SK-N-SH (cell line): Measurements from ENCODE around the gene AGRP. TPM values are rescaled to one million over a fixed set of nuclear protein-coding genes. Genes with fewer than 3 reads are reported as not detected.

Experiments
- CTCF ChIA-PET: fragments of 300-600, 350-600 bp; formaldehyde crosslinking; extraction: SDS; loops from one replicate; lab custom pipeline; 2021; lab: Yijun Ruan, JAX
- POLR2A ChIA-PET: fragments of 350-600 bp; sonication (Branson Sonifier 250); formaldehyde crosslinking; extraction: SDS; loops from one replicate; lab custom pipeline; 2020; ENCODE audit warnings: antibody characterized with exemption, inconsistent platforms; lab: Yijun Ruan, JAX
- DNase-seq: peaks from one replicate; pipeline ENCODE4 v3.0.0; 2012
- H2AFZ ChIP-seq: fragments of 200-600 bp; sonication (generic); 2 replicates; pipeline ENCODE4 v1.8.1; 2016; ENCODE audit warnings: antibody characterized with exemption, mild to moderate bottlenecking, low read depth
- H3F3A ChIP-seq: fragments of 200-600 bp; sonication (generic); replicated peaks from 2 replicates; pipeline ENCODE3; 2016; ENCODE audit warnings: antibody characterized with exemption, mild to moderate bottlenecking; ENCODE audit not compliant: insufficient read depth
- H3K27ac ChIP-seq, 2 experiments: fragments of 200-500 bp in 1 of 2; fragments of 200-600 bp in 1 of 2; sonication (Bioruptor generic) in 1 of 2; sonication (generic), shearing (Covaris generic) in 1 of 2; 2 replicates each; pipeline versions ENCODE4 v1.5.1 to v1.6.1; 2014 to 2016; ENCODE audit warnings: low read depth in 2 of 2, inconsistent platforms in 1 of 2, low read length in 1 of 2, mild to moderate bottlenecking in 1 of 2, mixed read lengths in 1 of 2
- H3K27me3 ChIP-seq: fragments of 200-600 bp; sonication (generic), shearing (Covaris generic); 2 replicates; pipeline ENCODE4 v1.6.1; 2016; ENCODE audit warnings: mixed run types; ENCODE audit not compliant: insufficient read depth
- H3K36me3 ChIP-seq, 2 experiments: fragments of 200-500 bp in 1 of 2; fragments of 200-600 bp in 1 of 2; sonication (Bioruptor generic) in 1 of 2; sonication (generic) in 1 of 2; replicated peaks in 1 of 2; 2 replicates each; pipeline versions ENCODE3 to v1.5.1; 2014 to 2016; ENCODE audit warnings: low read length in 1 of 2, mild to moderate bottlenecking in 1 of 2; ENCODE audit not compliant: insufficient read depth in 2 of 2, control insufficient read depth in 1 of 2
- H3K4me1 ChIP-seq, 2 experiments: fragments of 200-500 bp in 1 of 2; fragments of 200-600 bp in 1 of 2; sonication (Bioruptor generic) in 1 of 2; sonication (generic), shearing (Covaris generic) in 1 of 2; 2 replicates each; pipeline versions ENCODE4 v1.5.1 to v1.6.1; 2014 to 2016; ENCODE audit warnings: low read depth in 1 of 2, low read length in 1 of 2, mixed run types in 1 of 2; ENCODE audit not compliant: insufficient read depth in 2 of 2, control insufficient read depth in 1 of 2
- H3K4me2 ChIP-seq: fragments of 200-600 bp; sonication (generic), shearing (Covaris generic); 2 replicates; pipeline ENCODE4 v1.6.1; 2017; ENCODE audit warnings: mixed run types
- H3K4me3 ChIP-seq, 2 experiments: fragments of 200-500 bp in 1 of 2; fragments of 200-600 bp in 1 of 2; sonication (Bioruptor generic) in 1 of 2; sonication (generic), shearing (Covaris generic) in 1 of 2; 2 replicates each; pipeline versions ENCODE4 v1.5.1 to v1.8.1; 2014 to 2016; ENCODE audit warnings: low read depth in 2 of 2, inconsistent platforms in 1 of 2, low read length in 1 of 2, mild to moderate bottlenecking in 1 of 2, mixed read lengths in 1 of 2, moderate library complexity in 1 of 2
- H3K79me2 ChIP-seq: fragments of 200-600 bp; sonication (generic); 2 replicates; pipeline ENCODE4 v1.8.1; 2017; ENCODE audit warnings: mild to moderate bottlenecking; ENCODE audit not compliant: insufficient read depth
- H3K9ac ChIP-seq: fragments of 200-600 bp; sonication (generic); 2 replicates; pipeline ENCODE4 v1.6.1; 2017; ENCODE audit warnings: mixed run types
- H3K9me2 ChIP-seq: fragments of 200-600 bp; sonication (generic); 2 replicates; pipeline ENCODE4 v1.6.1; 2017; ENCODE audit warnings: mixed run types
- H3K9me3 ChIP-seq: fragments of 200-600 bp; sonication (generic); 2 replicates; pipeline ENCODE4 v1.6.1; 2017; ENCODE audit warnings: mixed run types, mild to moderate bottlenecking, moderate library complexity
- H4K20me1 ChIP-seq: fragments of 200-600 bp; sonication (generic); 2 replicates; pipeline ENCODE4 v1.6.1; 2017; ENCODE audit warnings: mild to moderate bottlenecking, mixed run types; ENCODE audit not compliant: insufficient read depth
- EZH2phosphoT487 ChIP-seq: fragments of 200-600 bp; sonication (generic); IDR thresholded peaks from 2 replicates; pipeline ENCODE4 v1.6.1; 2017; ENCODE audit warnings: low read depth, mixed run types, mild to moderate bottlenecking, antibody characterized with exemption, moderate library complexity, borderline replicate concordance
- JUND ChIP-seq: IDR thresholded peaks from 2 replicates; pipeline ENCODE4 v1.4.0; 2012
- MXI1 ChIP-seq: IDR thresholded peaks from 2 replicates; pipeline ENCODE4 v1.6.1; 2012; ENCODE audit warnings: mild to moderate bottlenecking, low read depth, low read length, improper control_type of control experiment
- POLR2AphosphoS5 ChIP-seq: IDR thresholded peaks from 2 replicates; pipeline ENCODE4 v1.6.1; 2012; ENCODE audit warnings: low read depth, low read length
- RAD21 ChIP-seq: IDR thresholded peaks from 2 replicates; pipeline ENCODE4 v1.6.1; 2012; ENCODE audit warnings: mild to moderate bottlenecking, low read length
- REST ChIP-seq: IDR thresholded peaks from 2 replicates; pipeline ENCODE4 v1.6.1; 2012; ENCODE audit warnings: mild to moderate bottlenecking, low read depth, low read length, moderate library complexity
- RFX5 ChIP-seq: IDR thresholded peaks from 2 replicates; pipeline ENCODE4 v1.6.1; 2012; ENCODE audit warnings: mild to moderate bottlenecking, improper control_type of control experiment, low read length
- TAF1 ChIP-seq: IDR thresholded peaks from 2 replicates; pipeline ENCODE4 v1.6.1; 2012; ENCODE audit warnings: low read depth, mild to moderate bottlenecking, low read length, moderate library complexity, borderline replicate concordance
- TCF12 ChIP-seq: IDR thresholded peaks from 2 replicates; pipeline ENCODE4 v1.4.0; 2012
- TEAD4 ChIP-seq: IDR thresholded peaks from 2 replicates; pipeline ENCODE4 v1.4.0; 2012; ENCODE audit warnings: mild to moderate bottlenecking, borderline replicate concordance; ENCODE audit not compliant: insufficient read depth
- USF2 ChIP-seq: fragments of 150-350 bp; IDR thresholded peaks from 2 replicates; pipeline ENCODE4 v1.6.1; 2017; ENCODE audit warnings: antibody characterized with exemption, low read length, low read depth, borderline replicate concordance
- YY1 ChIP-seq: IDR thresholded peaks from 2 replicates; pipeline ENCODE4 v1.4.0; 2012; ENCODE audit warnings: low read depth, mild to moderate bottlenecking
- WGBS: methylation state at CpG from one replicate; pipeline ENCODE4 v1.1.6; 2017; ENCODE audit warnings: low lambda C conversion rate; 5-methylcytosine and 5-hydroxymethylcytosine counted together
- polyA plus RNA-seq, 3 experiments: library from polyadenylated mRNA; depleted of rRNA; stranded (reverse); fragments of >200 nt; gene quantifications; 2 replicates each; pipeline ENCODE4 v1.2.3, GENCODE V29; 2012
- TF ChIP-seq, protein P1 (sequence below): IDR thresholded peaks from 2 replicates; pipeline ENCODE4 v1.4.0; 2012; ENCODE audit warnings: low read depth, borderline replicate concordance
- TF ChIP-seq, protein P2 (sequence below): IDR thresholded peaks from 2 replicates; pipeline ENCODE4 v1.4.0; 2012; ENCODE audit warnings: low read depth
- TF ChIP-seq, protein P3 (sequence below): IDR thresholded peaks from 2 replicates; pipeline ENCODE4; 2012

AGRP gene
- polyA plus RNA-seq, 1 of the 3 experiments (the other 2 are of a cell fraction): not detected

DNA sequence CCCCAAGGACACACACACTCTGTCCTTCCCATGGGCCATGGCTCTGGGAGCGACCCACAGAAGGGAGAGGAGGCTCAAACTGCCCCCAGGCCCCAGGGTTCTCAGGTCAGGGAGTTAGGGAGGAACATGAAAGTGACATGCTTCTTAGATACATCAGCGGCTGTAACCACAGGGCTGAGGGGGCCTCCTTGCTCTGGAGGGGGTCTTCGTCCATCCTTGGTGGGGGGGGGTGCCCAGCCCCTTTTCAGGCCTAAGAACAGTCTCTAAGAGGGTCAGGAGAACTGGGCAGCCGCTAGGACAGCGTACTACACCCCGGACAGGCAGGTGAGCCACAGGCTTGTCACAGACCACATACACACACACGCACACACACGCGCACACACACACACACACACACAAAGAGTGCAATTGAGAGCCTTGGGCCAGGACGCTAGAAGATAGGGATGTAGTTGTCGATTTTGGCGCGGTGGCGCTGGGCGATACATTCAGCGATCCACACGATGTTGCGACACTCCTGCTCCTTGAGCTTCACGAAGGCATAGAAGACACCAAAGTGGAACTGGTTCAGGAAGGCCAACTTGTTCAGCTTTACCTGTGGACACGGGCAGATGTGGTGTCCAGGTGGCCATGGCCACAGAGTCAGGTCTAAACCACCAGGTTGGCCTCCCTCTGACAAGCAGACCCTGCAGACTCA is 45.1 kb downstream of the AGRP start:
- WGBS: 98% methylated on average over 17 of the region's 20 CpGs
- Histone ChIP-seq H3K79me2 (no peaks in the 10 kb centered on the region), H3K27me3 (no peaks in the 10 kb centered on the region), H3K9ac (no peak overlapping the region), H4K20me1 (no peaks in the 10 kb centered on the region), H3K36me3 (peaks cover 7 to 34% of the 10 kb centered on the region in 2 experiments), H3K4me1 (peaks cover 0 to 18% of the 10 kb centered on the region in 2 experiments; a peak in 1 of 4 replicates), H3K9me2 (no peaks in the 10 kb centered on the region), H3K9me3 (no peaks in the 10 kb centered on the region), H3K4me2 (no peak overlapping the region), H3K4me3 (no peak overlapping the region), H3K27ac (no peak overlapping the region), H2AFZ (no peak overlapping the region), H3F3A (no peaks in the 10 kb centered on the region)
- TF ChIP-seq RAD21 (no peak), RFX5 (no peak), POLR2AphosphoS5 (no peak), TEAD4 (no peak), REST (no peak), YY1 (no peak), MXI1 (no peak), EZH2phosphoT487 (no peak), TAF1 (no peak), USF2 (no peak), TCF12 (no peak), JUND (no peak)
- TF ChIP-seq, protein P1, sequence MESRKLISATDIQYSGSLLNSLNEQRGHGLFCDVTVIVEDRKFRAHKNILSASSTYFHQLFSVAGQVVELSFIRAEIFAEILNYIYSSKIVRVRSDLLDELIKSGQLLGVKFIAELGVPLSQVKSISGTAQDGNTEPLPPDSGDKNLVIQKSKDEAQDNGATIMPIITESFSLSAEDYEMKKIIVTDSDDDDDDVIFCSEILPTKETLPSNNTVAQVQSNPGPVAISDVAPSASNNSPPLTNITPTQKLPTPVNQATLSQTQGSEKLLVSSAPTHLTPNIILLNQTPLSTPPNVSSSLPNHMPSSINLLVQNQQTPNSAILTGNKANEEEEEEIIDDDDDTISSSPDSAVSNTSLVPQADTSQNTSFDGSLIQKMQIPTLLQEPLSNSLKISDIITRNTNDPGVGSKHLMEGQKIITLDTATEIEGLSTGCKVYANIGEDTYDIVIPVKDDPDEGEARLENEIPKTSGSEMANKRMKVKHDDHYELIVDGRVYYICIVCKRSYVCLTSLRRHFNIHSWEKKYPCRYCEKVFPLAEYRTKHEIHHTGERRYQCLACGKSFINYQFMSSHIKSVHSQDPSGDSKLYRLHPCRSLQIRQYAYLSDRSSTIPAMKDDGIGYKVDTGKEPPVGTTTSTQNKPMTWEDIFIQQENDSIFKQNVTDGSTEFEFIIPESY: no peak
- TF ChIP-seq, protein P2, sequence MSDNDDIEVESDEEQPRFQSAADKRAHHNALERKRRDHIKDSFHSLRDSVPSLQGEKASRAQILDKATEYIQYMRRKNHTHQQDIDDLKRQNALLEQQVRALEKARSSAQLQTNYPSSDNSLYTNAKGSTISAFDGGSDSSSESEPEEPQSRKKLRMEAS: no peak
- TF ChIP-seq, protein P3, sequence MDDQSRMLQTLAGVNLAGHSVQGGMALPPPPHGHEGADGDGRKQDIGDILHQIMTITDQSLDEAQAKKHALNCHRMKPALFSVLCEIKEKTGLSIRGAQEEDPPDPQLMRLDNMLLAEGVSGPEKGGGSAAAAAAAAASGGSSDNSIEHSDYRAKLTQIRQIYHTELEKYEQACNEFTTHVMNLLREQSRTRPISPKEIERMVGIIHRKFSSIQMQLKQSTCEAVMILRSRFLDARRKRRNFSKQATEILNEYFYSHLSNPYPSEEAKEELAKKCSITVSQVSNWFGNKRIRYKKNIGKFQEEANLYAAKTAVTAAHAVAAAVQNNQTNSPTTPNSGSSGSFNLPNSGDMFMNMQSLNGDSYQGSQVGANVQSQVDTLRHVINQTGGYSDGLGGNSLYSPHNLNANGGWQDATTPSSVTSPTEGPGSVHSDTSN: no peak
- ChIA-PET CTCF (interaction anchor here (1.1 to 6.7 kb wide), 3 partner anchors 21 to 26 kb away, joined by 4 to 35 read pairs (median 5); no protein-coding TSS in a partner anchor), POLR2A (no interaction called here)
- no peak for DNase-seq
